ENCODE measurements around the gene LSM10. TPM values are rescaled to one million over a fixed set of nuclear protein-coding genes. Genes with fewer than 3 reads are reported as not detected.

The LSM10 gene
- total RNA-seq, 1 experiment from 2014 or later: 42.2 TPM

GRCh38 chr1:36384542-36385409, 12.9 kb downstream of the LSM10 start:
- Histone ChIP-seq H2BK5ac (ENCODE audit: insufficient read length, low read length) (no peak overlapping the region), H4K8ac (replicated peaks; ENCODE audit: insufficient read length, low read depth, low read length) (no peak overlapping the region), H3K23ac (ENCODE audit: insufficient read length, low read depth, low read length) (no peak overlapping the region), H2AFZ (ENCODE audit: low read length) (no peak overlapping the region), H3K79me1 (ENCODE audit: insufficient read depth, low read depth, low read length, poor library complexity, severe bottlenecking) (no peaks in the 10 kb centered on the region), H3K4ac (ENCODE audit: low read depth, low read length) (no peak overlapping the region), H3T11ph (ENCODE audit: low read length) (no peak overlapping the region), H3K27ac (ENCODE audit: insufficient read length, low read depth, low read length) (no peak overlapping the region), H2BK20ac (ENCODE audit: low read depth, low read length, poor library complexity, severe bottlenecking) (no peak overlapping the region), H2AK5ac (ENCODE audit: insufficient read length, low read length) (no peak overlapping the region), H3K18ac (ENCODE audit: insufficient read length, low read depth, low read length) (no peak overlapping the region), H3K27me3 (ENCODE audit: insufficient read depth, low read length) (no peaks in the 10 kb centered on the region), H3K4me1 (ENCODE audit: insufficient read depth, low read length) (peaks cover 5% of the 10 kb centered on the region; the same call in 1 of the 2 replicates), H3K9me3 (ENCODE audit: control insufficient read depth, low read depth, low read length) (no peaks in the 10 kb centered on the region), H3K4me2 (ENCODE audit: insufficient read depth, insufficient read length, low read length) (peak overlapping the region; percentile 59), H3K14ac (ENCODE audit: insufficient read depth, low read length) (no peak overlapping the region), H3K79me2 (ENCODE audit: insufficient read depth, low read length) (peaks cover 12% of the 10 kb centered on the region; the same call in 1 of the 2 replicates), H4K91ac (ENCODE audit: insufficient read length, low read depth, low read length) (no peak overlapping the region), H4K20me1 (ENCODE audit: control insufficient read depth, insufficient read depth, insufficient read length) (no peaks in the 10 kb centered on the region), H3K9ac (ENCODE audit: extremely low read depth, insufficient read length, low read length) (peak overlapping the region; percentile 68), H2BK12ac (ENCODE audit: insufficient read length, low read depth, low read length) (no peak overlapping the region), H3K56ac (ENCODE audit: insufficient read length, low read depth, low read length) (no peak overlapping the region), H4K5ac (ENCODE audit: insufficient read length, low read depth, low read length) (no peak overlapping the region), H3K23me2 (ENCODE audit: insufficient read length, low read depth, low read length, poor library complexity, severe bottlenecking) (peaks cover 11% of the 10 kb centered on the region), H2BK15ac (ENCODE audit: low read depth, low read length) (no peak overlapping the region), H2BK120ac (ENCODE audit: low read depth, low read length, poor library complexity, severe bottlenecking) (no peak overlapping the region)
- no CpG with 5 or more reads among the region's 25 CpGs for WGBS (ENCODE audit: extremely low coverage, insufficient read length, low lambda C conversion rate)
- peaks cover 3 to 6% (median 5%) of the 10 kb centered on the region in 3 experiments; a peak in 5 of 7 replicates for H3K36me3 Mint-ChIP-seq (ENCODE audit: insufficient read depth in 1 of 3, low read depth in 3 of 3)
- no peak for TF ChIP-seq CTCF (conservative IDR thresholded peaks at IDR 0.05)
- peak overlapping the region; percentile 69 to 86 (median 77) for H3K27ac Mint-ChIP-seq
- peak overlapping the region; percentile 87 to 97 for H3K4me3 Mint-ChIP-seq
- H3K9me3 Mint-ChIP-seq: no peaks in the 10 kb centered on the region
- no peaks in the 10 kb centered on the region for H3K27me3 Mint-ChIP-seq (ENCODE audit: low read depth)
- peaks cover 33 to 43% of the 10 kb centered on the region in 2 experiments for H3K4me1 Mint-ChIP-seq
- DNase-seq: peak; percentile 71
